NB4 (cell line): ENCODE measurements around the gene TSPAN6.

Experiments used
- DNase-seq: peaks from one replicate; pipeline ENCODE4 v3.0.0; 2010; ENCODE audit warnings: low read depth
- H3K4me3 ChIP-seq: one replicate; pipeline ENCODE4 v1.5.1; 2011; ENCODE audit warnings: mild to moderate bottlenecking, low read depth, low read length, moderate library complexity
- MYC ChIP-seq: IDR thresholded peaks from 2 replicates; pipeline ENCODE4 v1.6.1; 2011; ENCODE audit warnings: low read depth, low read length
- POLR2A ChIP-seq: IDR thresholded peaks from 2 replicates; pipeline ENCODE4 v1.6.1; 2011; ENCODE audit warnings: mild to moderate bottlenecking; ENCODE audit not compliant: insufficient read length; ENCODE audit errors: extremely low read depth
- TF ChIP-seq, protein P1 (sequence below): IDR thresholded peaks from 2 replicates; pipeline ENCODE4 v1.6.1; 2011; ENCODE audit warnings: low read depth, low read length
- TF ChIP-seq, protein P2 (sequence below): IDR thresholded peaks from one replicate; pipeline ENCODE4 v1.5.1; 2012; ENCODE audit warnings: low read depth, low read length

Gene TSPAN6

GRCh38 chrX:100591256-100592051 lies 45.2 kb downstream of the TSPAN6 start:
- TF ChIP-seq, protein P1, sequence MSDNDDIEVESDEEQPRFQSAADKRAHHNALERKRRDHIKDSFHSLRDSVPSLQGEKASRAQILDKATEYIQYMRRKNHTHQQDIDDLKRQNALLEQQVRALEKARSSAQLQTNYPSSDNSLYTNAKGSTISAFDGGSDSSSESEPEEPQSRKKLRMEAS, result no peak
- TF ChIP-seq, protein P2, sequence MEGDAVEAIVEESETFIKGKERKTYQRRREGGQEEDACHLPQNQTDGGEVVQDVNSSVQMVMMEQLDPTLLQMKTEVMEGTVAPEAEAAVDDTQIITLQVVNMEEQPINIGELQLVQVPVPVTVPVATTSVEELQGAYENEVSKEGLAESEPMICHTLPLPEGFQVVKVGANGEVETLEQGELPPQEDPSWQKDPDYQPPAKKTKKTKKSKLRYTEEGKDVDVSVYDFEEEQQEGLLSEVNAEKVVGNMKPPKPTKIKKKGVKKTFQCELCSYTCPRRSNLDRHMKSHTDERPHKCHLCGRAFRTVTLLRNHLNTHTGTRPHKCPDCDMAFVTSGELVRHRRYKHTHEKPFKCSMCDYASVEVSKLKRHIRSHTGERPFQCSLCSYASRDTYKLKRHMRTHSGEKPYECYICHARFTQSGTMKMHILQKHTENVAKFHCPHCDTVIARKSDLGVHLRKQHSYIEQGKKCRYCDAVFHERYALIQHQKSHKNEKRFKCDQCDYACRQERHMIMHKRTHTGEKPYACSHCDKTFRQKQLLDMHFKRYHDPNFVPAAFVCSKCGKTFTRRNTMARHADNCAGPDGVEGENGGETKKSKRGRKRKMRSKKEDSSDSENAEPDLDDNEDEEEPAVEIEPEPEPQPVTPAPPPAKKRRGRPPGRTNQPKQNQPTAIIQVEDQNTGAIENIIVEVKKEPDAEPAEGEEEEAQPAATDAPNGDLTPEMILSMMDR, result no peak
- TF ChIP-seq POLR2A, result no peak
- DNase-seq, result no peak

DNA sequence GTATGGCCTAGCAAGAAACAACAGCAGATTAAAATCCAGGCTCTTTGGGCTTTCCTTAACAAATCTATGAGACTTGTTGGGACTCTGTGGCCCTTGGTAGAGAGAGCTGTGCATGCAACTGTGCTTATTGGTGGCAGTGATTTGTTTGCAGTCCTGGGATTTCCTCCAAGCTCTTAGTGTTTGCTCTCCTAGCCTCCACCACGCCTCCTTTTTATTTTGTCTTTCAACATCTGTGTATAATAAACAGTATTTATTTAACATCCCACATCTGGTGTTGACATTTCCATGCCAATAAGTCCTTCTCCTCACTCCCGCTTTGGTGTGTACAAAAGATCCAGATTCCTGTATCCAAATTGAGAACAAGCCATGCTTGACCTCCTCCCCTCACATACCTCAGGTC lies 48.7 kb downstream of the TSPAN6 start:
- no peak for DNase-seq
- no peak overlapping the region for H3K4me3 ChIP-seq
- TF ChIP-seq, protein P1, result no peak
- TF ChIP-seq MYC, result no peak
- TF ChIP-seq POLR2A, result no peak
- TF ChIP-seq, protein P2, result no peak

More at GRCh38 chrX:100591256-100592051, 45.2 kb downstream of the TSPAN6 start:
- no peak overlapping the region for H3K4me3 ChIP-seq

DNA sequence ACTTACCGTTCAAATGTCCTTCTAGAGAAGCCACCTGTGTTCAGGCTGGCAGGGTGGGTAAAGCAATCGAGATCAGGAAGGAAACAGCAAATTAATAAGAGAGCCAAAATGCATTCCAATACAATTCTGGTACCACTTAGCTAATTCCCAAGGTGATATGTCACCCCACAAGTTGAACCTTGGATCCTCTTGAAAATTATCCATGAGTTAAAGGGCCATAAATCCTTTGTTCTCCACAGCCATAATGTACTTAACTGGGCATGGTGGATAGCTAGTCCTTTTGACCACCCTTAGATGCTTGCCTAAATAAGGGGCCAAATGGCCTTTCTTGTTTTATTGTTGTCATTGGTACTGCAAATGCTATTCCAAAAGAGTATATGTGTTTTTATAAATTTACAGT lies 49.9 kb downstream of the TSPAN6 start:
- DNase-seq, result no peak
- TF ChIP-seq POLR2A, result no peak
- TF ChIP-seq, protein P1, result no peak
- TF ChIP-seq, protein P2, result no peak
- TF ChIP-seq MYC, result no peak
- no peak overlapping the region for H3K4me3 ChIP-seq

- no peak within 1 kb of the TSS for H3K4me3 ChIP-seq
- TF ChIP-seq MYC, result no peak
- TF ChIP-seq POLR2A, result no peak
- TF ChIP-seq, protein P1, result no peak
- TF ChIP-seq, protein P2, result no peak
- DNase-seq, result no peak
Measured at GRCh38 chrX:100584611-100585010, 52.0 kb downstream of the TSPAN6 start, which contains the start of gene TNMD. Gene TNMD (plus strand): TSS chrX:100584936. CDS start chrX:100585019, 83 bp downstream.
